Adipose tissue (tissue), 3 donors: ENCODE measurements around the gene IER5. TPM values are rescaled to one million over a fixed set of nuclear protein-coding genes. Genes with fewer than 3 reads are reported as not detected.
A peak's percentile ranks its signal among the peaks of the same experiment; 100 is the strongest.

Experiments
- H3K27ac ChIP-seq: one replicate; pipeline ENCODE4 v1.5.1; 2013; ENCODE audit warnings: low read depth, low read length
- WGBS, 3 donors: extraction: QIAGEN DNeasy Blood & Tissue Kit; methylation state at CpG; one replicate each; pipeline ENCODE4 v1.1.7; 2013; 5-methylcytosine and 5-hydroxymethylcytosine counted together
- polyA plus RNA-seq, 3 donors: library from polyadenylated mRNA; stranded (reverse); fragments of 200-250 nt; gene quantifications; one replicate each; pipeline ENCODE4 v1.2.3, GENCODE V29; 2013
- donor health status: healthy with polysubstance abuse.
- donor health status: Bipolar disorder and iron deficiency.
- donor health status: healthy.

IER5 gene
- polyA plus RNA-seq, 3 donors: 2.3 to 13.6 (median 8.5) TPM

DNA sequence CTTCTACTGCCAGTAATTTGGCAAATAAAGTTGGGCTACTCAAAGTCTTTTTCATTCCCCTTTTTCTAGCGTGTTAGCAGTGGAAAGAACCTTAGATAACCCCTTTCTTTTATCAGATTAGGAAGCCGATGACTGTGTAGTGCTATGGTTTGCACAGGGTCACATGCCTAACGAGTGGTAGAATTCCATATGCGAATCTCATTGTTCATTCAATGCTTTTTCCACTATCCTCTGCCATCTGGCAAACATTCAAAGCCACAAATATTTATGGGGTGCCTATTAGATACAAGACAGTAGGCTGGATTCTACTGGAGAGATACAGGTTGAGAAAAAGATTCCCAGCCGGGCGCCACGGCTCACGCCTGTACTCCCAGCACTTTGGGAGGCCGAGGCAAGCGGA lies 14.9 kb upstream of the IER5 start:
- no peak overlapping the region for H3K27ac ChIP-seq
- WGBS, 3 donors: 56 to 75% (median 68%) methylated on average over 9 to 10 of the region's 10 CpGs

DNA sequence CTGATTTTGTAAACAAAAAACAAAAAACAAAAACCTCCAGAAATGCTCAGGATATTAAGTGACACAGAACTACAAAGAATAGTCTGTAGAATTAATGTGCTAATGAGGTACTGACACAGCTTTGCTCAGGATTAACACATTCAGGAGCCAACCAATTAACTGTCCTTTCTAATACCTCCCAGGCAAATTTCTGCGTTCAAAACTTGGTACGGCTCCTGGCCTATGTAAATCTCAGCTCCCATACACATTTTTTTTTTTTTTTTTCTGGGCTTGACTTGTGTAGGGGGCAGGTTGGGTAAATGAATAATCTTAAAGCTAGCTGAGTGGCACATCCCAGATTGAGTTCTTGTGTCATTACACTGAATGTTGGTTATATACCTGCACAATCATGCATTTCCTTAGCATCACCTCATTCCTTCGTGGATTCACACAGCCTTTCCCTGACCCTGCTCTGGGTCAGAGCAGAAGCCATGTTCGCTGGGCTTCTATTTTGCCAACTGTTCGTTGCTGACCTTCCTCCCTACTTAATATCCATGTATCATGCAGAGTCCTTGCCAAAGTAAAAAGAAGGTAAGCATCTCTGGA lies 12.6 kb upstream of the IER5 start:
- no peak overlapping the region for H3K27ac ChIP-seq
- 64 to 88% (median 86%) methylated on average over 5 of the region's 5 CpGs for WGBS, 3 donors

GRCh38 chr1:181076852-181077251 lies 11.6 kb upstream of the IER5 start:
- no peak overlapping the region for H3K27ac ChIP-seq
- 67 to 72% (median 71%) methylated on average over 3 of the region's 3 CpGs for WGBS, 3 donors

DNA sequence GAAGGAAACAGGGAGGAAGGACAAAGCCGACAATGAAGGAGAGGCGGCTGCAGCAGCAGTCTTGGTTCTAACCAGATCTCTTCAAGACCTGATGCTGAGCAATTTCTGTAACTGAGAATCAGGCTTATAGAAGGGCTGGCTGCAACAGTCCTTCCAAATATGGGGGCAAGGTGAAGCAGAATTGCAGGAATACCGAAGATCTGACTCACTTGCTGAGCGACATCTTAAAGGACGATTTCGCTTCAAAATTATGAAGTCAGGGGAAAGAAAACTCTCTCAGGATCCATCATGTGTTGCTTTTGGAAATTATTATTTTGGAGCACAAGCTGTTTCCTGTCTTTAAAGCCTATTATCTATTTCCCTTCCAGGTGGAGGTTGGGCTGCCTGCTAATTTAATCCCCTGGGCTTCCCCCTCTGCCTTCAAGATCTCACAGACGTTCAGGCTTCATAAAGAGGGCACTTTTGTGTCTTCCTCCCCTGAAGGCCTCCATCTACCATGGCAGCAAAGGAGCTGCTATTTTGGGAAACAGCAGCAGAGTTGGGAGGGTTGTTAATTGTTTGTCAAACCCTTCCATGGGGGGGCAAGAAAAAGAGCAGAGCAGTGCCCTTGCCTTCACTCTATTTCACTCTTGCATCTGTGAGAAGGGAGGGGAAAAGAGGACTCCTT lies 10.8 kb upstream of the IER5 start:
- H3K27ac ChIP-seq: no peak overlapping the region
- 67 to 75% (median 74%) methylated on average over 7 of the region's 7 CpGs for WGBS, 3 donors

DNA sequence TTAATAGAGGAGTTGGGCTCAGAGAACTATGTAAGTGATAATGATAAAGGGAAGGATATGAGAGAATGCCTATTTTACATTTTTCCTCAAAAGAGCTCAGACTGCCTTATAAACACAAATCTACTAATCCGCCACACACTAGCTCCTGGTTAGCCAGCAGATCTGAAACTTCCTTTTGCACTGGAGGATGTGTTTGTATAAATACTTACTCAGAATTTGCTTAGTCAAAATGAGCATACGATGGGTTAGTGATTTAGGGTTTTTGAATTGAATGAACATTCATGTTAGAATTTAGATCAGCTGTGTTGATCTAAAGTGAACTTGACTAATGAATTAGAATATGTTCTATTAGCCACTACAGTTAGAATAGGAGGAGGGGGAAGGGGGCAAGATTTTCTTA lies 9.1 kb upstream of the IER5 start:
- no peak overlapping the region for H3K27ac ChIP-seq
- 56 to 68% (median 66%) methylated on average over 2 of the region's 2 CpGs for WGBS, 3 donors

DNA sequence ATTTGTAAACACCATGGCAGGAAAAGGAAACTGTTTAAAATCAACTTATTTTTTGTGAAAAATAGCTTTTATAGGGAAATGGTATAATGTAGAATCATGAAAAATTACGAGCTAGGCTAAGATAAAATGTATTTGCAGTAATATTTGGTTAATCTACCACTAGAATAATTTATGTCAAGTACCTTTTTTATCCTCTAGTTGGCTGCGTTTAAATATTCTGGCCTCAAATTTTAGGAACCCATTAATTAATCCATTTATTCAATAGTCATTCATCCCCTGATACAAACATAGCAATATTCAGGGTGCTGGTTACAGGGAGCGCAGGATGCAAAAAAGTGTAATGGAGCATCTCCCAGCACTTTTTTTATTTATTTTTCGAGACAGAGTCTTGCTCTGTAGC lies 8.6 kb upstream of the IER5 start:
- WGBS, 3 donors: 56 to 77% (median 66%) methylated on average over 4 of the region's 4 CpGs
- H3K27ac ChIP-seq: no peak overlapping the region

DNA sequence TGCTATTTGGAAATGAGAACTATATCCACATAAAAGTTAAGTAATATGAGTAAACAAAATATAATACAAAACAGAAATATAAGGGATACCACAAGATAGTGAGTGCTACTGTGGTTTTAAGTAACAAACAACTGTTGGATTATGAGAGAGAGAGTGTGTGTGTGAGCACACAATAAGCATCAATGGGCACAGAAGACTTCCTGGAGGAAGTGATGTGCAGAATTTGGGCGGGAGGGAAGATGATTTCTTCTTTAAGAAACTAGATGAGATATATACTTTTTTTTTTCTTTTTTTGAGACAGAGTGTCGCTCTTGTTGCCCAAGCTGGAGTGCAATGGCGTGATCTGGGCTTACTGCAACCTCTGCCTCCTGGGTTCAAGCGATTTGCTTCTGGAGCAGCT lies 7.9 kb upstream of the IER5 start:
- WGBS, 3 donors: 53 to 79% (median 66%) methylated on average over 4 of the region's 4 CpGs
- no peak overlapping the region for H3K27ac ChIP-seq

DNA sequence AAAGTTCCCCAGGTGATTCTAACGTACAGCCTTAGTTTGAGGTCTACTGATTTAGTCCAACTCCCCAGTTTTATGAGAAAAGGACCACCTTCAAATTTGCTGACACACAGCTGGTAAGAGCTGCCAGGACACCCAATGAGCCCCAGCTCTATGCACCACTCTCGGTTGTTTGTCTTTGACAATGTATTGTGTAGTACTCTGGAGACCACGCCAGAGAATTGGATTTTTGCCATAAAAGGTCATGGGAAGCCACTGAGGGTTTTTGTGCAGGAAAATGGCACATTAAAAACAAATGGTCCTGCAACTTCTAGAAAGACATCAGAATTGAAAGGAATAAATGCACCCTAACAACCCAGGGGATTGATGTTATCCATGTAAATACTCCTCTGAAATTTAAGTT lies 7.1 kb upstream of the IER5 start:
- WGBS, 3 donors: 56 to 60% (median 57%) methylated on average over 3 of the region's 3 CpGs
- H3K27ac ChIP-seq: no peak overlapping the region

DNA sequence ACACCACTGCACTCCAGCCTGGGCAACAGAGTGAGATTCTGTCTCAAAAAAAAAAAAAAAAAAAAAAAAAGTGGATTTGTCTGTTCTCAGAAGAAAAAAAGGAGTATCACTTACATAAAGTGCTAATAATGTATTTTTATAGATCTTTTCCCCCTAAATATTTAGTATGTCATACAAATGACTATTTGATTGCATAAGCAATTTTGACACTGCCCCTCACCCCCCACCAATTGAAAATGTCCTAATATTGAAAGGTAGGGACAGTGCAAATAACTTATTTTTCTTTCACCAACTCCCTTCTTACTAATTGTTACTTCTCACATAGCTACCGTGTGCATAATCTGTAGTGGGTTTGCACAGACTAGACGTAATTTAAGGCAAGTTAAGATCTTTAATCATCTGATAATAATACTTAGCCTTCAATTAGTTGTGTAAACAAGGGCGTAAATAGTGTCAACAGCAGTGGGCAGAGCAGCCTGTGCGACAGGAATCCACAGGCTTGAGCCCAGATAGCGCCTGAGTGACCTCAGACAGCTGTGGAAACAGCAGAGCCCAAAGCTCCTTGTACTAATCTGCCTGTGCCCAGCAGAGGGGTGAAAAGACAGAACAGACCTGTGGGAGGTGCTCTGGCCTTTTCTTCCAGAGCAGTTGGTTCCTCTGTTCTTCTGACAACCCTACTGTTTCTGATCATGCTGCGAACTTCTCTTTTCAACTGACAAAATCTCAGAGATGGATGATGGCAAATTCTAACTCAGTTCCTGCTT lies 4.5 kb upstream of the IER5 start:
- 18 to 39% (median 34%) methylated on average over 6 of the region's 6 CpGs for WGBS, 3 donors
- H3K27ac ChIP-seq: no peak overlapping the region

DNA sequence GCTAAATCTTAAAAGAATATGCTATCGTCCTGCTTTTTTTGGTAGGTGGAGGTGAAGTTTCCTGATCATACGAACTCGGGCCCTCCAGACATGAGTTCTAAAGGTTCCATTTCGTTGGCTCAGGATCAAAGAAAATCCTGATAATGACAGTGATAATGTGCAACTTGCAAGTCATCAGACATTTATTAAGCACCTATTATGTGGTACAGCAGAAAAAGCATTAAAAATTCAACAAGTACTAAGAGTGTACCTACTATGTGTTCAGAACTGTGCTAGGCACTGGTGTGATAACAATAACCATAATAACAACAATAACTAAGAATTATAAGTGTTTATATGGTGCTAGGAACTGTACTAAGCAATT lies 3.9 kb upstream of the IER5 start:
- 27 to 37% (median 34%) methylated on average over 4 of the region's 4 CpGs for WGBS, 3 donors
- no peak overlapping the region for H3K27ac ChIP-seq

DNA sequence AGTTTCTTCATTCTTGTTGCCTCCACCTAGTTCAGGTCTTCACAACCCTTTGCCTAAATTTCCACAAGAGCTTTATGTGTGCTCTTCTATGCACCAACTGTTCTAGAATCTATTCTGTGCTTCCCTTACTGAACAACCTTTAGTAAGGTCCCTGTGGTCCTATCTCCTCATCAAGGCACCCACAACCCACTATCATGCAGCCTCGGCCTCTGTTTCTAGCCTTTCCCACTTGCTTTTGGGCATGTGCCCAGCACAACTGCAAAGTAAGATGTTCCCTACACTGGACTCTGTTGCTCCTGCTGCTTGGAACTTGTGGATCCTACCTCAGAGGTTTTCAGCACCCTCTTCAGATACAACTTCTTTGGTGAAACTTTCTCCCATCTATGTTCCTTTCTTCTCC lies 2.4 kb upstream of the IER5 start:
- H3K27ac ChIP-seq: no peak overlapping the region
- 89 to 97% (median 92%) methylated on average over 1 of the region's 1 CpG for WGBS, 3 donors

DNA sequence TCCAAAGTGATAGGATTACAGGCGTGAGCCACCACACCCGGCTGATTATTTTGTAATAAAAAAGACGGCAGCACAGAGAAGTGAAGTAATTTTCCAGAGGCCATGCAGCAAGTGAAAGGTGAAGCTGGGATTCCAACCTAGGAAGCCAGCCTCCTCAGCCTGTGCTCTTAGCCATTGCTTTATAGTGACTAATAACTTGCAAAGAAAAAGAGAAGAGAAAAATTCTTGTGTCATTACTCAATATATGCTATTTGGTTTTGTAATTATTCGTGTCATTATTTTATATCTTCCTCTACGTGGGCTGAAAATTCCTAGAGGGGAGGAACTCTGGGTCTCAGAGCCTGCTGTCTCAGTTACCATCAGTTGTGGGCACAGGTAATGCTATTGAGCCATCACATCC lies 1.6 kb upstream of the IER5 start:
- 47 to 82% (median 49%) methylated on average over 5 of the region's 5 CpGs for WGBS, 3 donors
- no peak overlapping the region for H3K27ac ChIP-seq

GRCh38 chr1:181087400-181087901 lies 1.0 kb upstream of the IER5 start:
- 49 to 76% (median 58%) methylated on average over 8 of the region's 8 CpGs for WGBS, 3 donors
- H3K27ac ChIP-seq: no peak overlapping the region

DNA sequence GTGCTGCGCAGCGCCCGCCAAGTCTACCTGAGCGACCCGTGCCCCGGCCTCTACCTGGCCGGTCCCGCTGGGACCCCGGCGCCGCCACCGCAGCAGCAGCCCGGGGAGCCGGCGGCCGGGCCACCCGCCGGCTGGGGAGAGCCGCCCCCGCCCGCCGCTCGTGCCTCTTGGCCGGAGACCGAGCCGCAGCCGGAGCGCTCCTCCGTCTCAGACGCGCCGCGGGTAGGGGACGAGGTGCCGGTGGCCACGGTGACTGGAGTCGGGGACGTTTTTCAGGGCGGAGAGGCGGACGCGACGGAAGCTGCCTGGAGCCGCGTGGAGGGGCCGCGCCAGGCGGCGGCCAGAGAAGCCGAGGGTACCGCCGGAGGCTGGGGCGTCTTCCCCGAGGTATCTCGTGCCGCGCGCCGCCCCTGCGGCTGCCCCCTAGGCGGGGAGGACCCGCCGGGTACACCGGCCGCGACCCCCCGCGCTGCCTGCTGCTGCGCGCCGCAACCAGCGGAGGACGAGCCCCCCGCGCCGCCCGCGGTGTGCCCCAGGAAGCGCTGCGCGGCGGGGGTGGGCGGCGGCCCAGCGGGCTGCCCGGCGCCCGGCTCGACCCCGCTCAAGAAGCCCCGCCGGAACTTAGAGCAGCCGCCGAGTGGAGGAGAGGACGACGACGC lies 646 bp downstream of the IER5 start:
- 0 to 1% (median 0%) methylated on average over 81 to 95 of the region's 97 CpGs for WGBS, 3 donors
- peak overlapping the region; percentile 96 for H3K27ac ChIP-seq

DNA sequence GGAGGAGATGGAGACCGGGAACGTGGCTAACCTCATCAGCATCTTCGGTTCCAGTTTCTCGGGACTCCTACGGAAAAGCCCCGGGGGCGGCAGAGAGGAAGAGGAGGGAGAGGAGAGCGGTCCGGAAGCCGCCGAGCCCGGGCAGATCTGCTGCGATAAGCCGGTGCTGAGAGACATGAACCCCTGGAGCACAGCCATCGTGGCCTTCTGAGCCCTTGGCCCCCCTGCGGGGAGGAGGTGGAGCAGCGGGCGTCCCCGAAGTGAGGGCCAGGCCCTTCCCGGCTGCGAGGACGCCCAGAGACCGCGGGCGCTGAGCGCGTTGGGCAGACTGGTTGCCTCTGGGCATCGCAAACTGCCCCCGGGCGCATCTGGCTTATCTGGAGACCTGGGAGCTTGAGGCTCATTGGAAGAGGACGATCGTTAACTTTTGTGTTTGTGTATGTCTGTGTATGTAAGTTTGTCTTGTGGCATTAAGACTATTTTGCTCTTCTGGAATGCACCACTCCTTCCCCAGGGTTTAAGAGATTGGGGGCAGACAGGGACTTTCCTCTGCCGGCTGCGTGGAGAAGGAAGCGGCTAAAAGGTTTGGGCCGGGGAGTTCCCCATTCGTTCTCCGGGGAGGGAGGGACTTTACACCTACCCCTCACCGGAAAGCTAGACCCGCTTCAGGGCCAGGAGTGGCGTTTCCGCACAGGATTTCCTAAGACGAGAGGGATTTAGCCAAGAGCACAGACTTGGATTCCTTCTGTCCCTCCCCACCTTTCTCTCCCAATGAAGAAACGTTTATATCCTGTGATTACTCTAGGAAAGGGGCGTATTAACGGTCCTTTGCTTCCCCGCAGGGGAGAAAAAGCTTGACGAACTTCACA lies 1.4 kb downstream of the IER5 start:
- WGBS, 3 donors: 1 to 14% (median 1%) methylated on average over 46 to 48 of the region's 48 CpGs
- peak overlapping the region; percentile 1 for H3K27ac ChIP-seq

GRCh38 chr1:181090641-181091126 lies 2.2 kb downstream of the IER5 start:
- WGBS, 3 donors: 31 to 54% (median 35%) methylated on average over 9 of the region's 9 CpGs
- H3K27ac ChIP-seq: no peak overlapping the region

GRCh38 chr1:181091309-181092040 lies 3.0 kb downstream of the IER5 start:
- WGBS, 3 donors: 89 to 92% (median 91%) methylated on average over 8 of the region's 8 CpGs
- H3K27ac ChIP-seq: no peak overlapping the region
